HepG2 (cell line): Measurements from ENCODE around the gene COX4I2. TPM values are rescaled to one million over a fixed set of nuclear protein-coding genes. Genes with fewer than 3 reads are reported as not detected.
A peak's percentile ranks its signal among the peaks of the same experiment; 100 is the strongest.

Experiments
- ATF7-NPFF ChIP-seq: sonication (generic); formaldehyde crosslinking; IDR thresholded peaks from 2 replicates; pipeline ENCODE4 v1.8.1; 2023; ENCODE audit warnings: mild to moderate bottlenecking, low read depth, missing genetic modification reagents, moderate library complexity
- GZF1 ChIP-seq: sonication (generic); formaldehyde crosslinking; IDR thresholded peaks from 2 replicates; pipeline ENCODE4 v1.5.1; 2020; ENCODE audit warnings: mild to moderate bottlenecking, missing genetic modification reagents
- IRF2 ChIP-seq: IDR thresholded peaks from 2 replicates; pipeline ENCODE4 v1.6.1; 2018; ENCODE audit warnings: missing genetic modification reagents, missing compliant biosample characterization
- KDM1A ChIP-seq: IDR thresholded peaks from 2 replicates; pipeline ENCODE4 v1.6.1; 2016; ENCODE audit warnings: missing compliant biosample characterization
- PLSCR1 ChIP-seq: sonication (generic); formaldehyde crosslinking; IDR thresholded peaks from 2 replicates; pipeline ENCODE4 v1.5.0; 2020; ENCODE audit warnings: missing genetic modification reagents, mild to moderate bottlenecking, borderline replicate concordance
- REL ChIP-seq: sonication (generic); formaldehyde crosslinking; conservative IDR thresholded peaks from 2 replicates; pipeline ENCODE4 v1.8.0; 2022; ENCODE audit warnings: mild to moderate bottlenecking, missing genetic modification reagents, moderate library complexity
- RFX1 ChIP-seq: fragments of 450-650 bp; IDR thresholded peaks from 2 replicates; pipeline ENCODE4 v1.6.1; 2017
- ZBTB10 ChIP-seq: sonication (generic); formaldehyde crosslinking; IDR thresholded peaks from 2 replicates; pipeline ENCODE4 v1.4.0; 2020; ENCODE audit warnings: missing genetic modification reagents, borderline replicate concordance
- ZFYVE20 ChIP-seq: sonication (generic); formaldehyde crosslinking; IDR thresholded peaks from 2 replicates; pipeline ENCODE4 v1.8.0; 2023; ENCODE audit warnings: low read depth, mild to moderate bottlenecking, moderate library complexity, missing genetic modification reagents, borderline replicate concordance
- ZMYM4 ChIP-seq: sonication (generic); formaldehyde crosslinking; IDR thresholded peaks from 2 replicates; pipeline ENCODE4 v1.8.1; 2023; ENCODE audit warnings: mild to moderate bottlenecking, missing genetic modification reagents
- ZNF121 ChIP-seq: sonication (generic); formaldehyde crosslinking; IDR thresholded peaks from 2 replicates; pipeline ENCODE4 v1.5.0; 2020; ENCODE audit warnings: mild to moderate bottlenecking, missing genetic modification reagents
- ZNF143 ChIP-seq: sonication (generic); formaldehyde crosslinking; IDR thresholded peaks from 2 replicates; pipeline ENCODE4 v1.4.0; 2020; ENCODE audit warnings: missing genetic modification reagents
- ZNF225 ChIP-seq: sonication (generic); formaldehyde crosslinking; IDR thresholded peaks from 2 replicates; pipeline ENCODE4 v1.4.0; 2020; ENCODE audit warnings: mild to moderate bottlenecking, missing genetic modification reagents
- ZNF337 ChIP-seq: sonication (generic); formaldehyde crosslinking; IDR thresholded peaks from 2 replicates; pipeline ENCODE4 v1.5.1; 2020; ENCODE audit warnings: missing genetic modification reagents, low read depth, mild to moderate bottlenecking, borderline replicate concordance
- ZNF510 ChIP-seq: sonication (generic); formaldehyde crosslinking; IDR thresholded peaks from 2 replicates; pipeline ENCODE4 v1.4.0; 2020; ENCODE audit warnings: low read depth, mild to moderate bottlenecking, missing genetic modification reagents
- ZNF619 ChIP-seq: sonication (generic); formaldehyde crosslinking; IDR thresholded peaks from 2 replicates; pipeline ENCODE4 v1.4.0; 2020; ENCODE audit warnings: mild to moderate bottlenecking, missing genetic modification reagents
- ZNF629 ChIP-seq: sonication (generic); formaldehyde crosslinking; conservative IDR thresholded peaks from 2 replicates; pipeline ENCODE4 v1.5.0; 2020; ENCODE audit warnings: missing genetic modification reagents
- ZNF768 ChIP-seq: sonication (generic); formaldehyde crosslinking; IDR thresholded peaks from 2 replicates; pipeline ENCODE4 v1.4.0; 2020; ENCODE audit warnings: missing genetic modification reagents
- polyA plus RNA-seq, 8 experiments: library from polyadenylated mRNA; depleted of rRNA in 3 of 8; stranded (reverse) in 7 of 8; unstranded in 1 of 8; fragments of >200 nt; fragmentation: Illumina TruSeq in 4 of 8; extraction: Trizol in 4 of 8; gene quantifications; 2 replicates each; pipeline versions ENCODE4 v1.2.1 to v1.2.3, GENCODE V29; 2011 to 2016; ENCODE audit warnings: low read depth in 4 of 8, missing spikeins in 1 of 8, mixed read lengths in 1 of 8; ENCODE audit not compliant: insufficient read depth in 1 of 8
- total RNA-seq, 5 experiments: library from RNA; depleted of rRNA; stranded (reverse); fragments of >200 nt; fragmentation: Illumina TruSeq; extraction: Trizol; gene quantifications; 2 replicates each; pipeline ENCODE4 v1.2.3, GENCODE V29; 2016; ENCODE audit warnings: low read depth in 1 of 5
- TF ChIP-seq, protein P1 (sequence below): sonication (generic); formaldehyde crosslinking; IDR thresholded peaks from 2 replicates; pipeline ENCODE4 v1.8.1; 2023; ENCODE audit warnings: mild to moderate bottlenecking, missing genetic modification reagents
- TF ChIP-seq, protein P2 (sequence below), 2 experiments: IDR thresholded peaks; 2 replicates each; pipeline ENCODE4 v1.6.1; 2011 to 2012; ENCODE audit warnings: low read length in 2 of 2, borderline replicate concordance in 1 of 2, low read depth in 1 of 2, mild to moderate bottlenecking in 1 of 2, moderate library complexity in 1 of 2

Gene COX4I2
- total and polyA plus RNA-seq, 2 of the 13 experiments (the other 11 are each of a cell fraction or from before 2014, with no cell fraction given), result 1.1 TPM; not detected in 1

DNA sequence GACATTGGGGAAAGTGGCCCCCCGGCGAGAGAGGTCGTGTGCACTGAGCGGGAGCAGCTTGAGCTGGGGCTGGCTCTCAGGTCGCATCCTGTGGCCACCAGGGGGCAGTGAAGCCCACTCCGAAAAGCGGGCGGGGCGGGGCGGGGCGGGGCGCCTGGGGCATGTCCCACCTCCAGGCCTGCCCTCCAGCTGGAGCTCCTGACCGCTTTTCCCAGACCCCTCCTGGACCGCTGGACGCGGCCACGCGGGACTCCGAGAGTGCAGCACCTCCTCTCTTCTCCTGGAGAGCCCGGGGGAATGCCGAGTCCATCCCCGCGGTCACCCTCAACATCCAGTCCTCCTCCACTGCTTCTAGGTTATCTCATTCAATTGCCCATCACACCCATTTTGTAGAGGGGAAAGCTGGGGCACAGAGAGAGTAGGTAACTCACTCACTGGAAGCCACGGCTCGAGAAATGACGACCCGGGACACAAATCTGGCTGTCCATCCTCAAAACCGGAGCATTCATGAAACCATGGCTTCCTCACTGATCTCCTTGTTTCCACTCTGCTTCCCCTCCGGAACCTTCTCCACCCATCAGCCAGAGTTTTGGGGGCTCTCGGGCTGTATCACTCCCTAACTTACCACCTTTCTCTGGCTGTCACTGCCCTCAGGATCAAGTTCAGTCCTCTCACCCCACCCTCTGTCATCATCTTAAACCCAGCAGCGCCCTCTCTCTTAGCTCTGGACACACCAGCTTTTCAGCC, 24.1 kb downstream of the COX4I2 start (continued):
- TF ChIP-seq, protein P1, sequence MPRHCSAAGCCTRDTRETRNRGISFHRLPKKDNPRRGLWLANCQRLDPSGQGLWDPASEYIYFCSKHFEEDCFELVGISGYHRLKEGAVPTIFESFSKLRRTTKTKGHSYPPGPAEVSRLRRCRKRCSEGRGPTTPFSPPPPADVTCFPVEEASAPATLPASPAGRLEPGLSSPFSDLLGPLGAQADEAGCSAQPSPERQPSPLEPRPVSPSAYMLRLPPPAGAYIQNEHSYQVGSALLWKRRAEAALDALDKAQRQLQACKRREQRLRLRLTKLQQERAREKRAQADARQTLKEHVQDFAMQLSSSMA, result no peak
- TF ChIP-seq ZNF143 (CRISPR knock-in tag), result peak; percentile 69
- TF ChIP-seq IRF2 (CRISPR knock-in tag), result peak; percentile 80
- no peak for TF ChIP-seq ZFYVE20 (CRISPR knock-in tag)
- TF ChIP-seq ATF7-NPFF (CRISPR knock-in tag), result peak; percentile 73
- TF ChIP-seq ZNF121 (CRISPR knock-in tag), result no peak; the same call in 1 of the 2 replicates
- TF ChIP-seq ZNF510, result peak; percentile 88; the same call in 1 of the 2 replicates
- peak; percentile 63 for TF ChIP-seq ZMYM4 (CRISPR knock-in tag)
- no peak; the same call in 1 of the 2 replicates for TF ChIP-seq REL (CRISPR knock-in tag)
- peak; percentile 95 for TF ChIP-seq ZNF225
- TF ChIP-seq KDM1A (CRISPR knock-in tag), result peak; percentile 86
- TF ChIP-seq ZBTB10 (CRISPR knock-in tag), result 0 out of 2 replicates have a peak, but pooled peaks have one; percentile 54
- TF ChIP-seq PLSCR1 (CRISPR knock-in tag), result no peak
- TF ChIP-seq, protein P2, sequence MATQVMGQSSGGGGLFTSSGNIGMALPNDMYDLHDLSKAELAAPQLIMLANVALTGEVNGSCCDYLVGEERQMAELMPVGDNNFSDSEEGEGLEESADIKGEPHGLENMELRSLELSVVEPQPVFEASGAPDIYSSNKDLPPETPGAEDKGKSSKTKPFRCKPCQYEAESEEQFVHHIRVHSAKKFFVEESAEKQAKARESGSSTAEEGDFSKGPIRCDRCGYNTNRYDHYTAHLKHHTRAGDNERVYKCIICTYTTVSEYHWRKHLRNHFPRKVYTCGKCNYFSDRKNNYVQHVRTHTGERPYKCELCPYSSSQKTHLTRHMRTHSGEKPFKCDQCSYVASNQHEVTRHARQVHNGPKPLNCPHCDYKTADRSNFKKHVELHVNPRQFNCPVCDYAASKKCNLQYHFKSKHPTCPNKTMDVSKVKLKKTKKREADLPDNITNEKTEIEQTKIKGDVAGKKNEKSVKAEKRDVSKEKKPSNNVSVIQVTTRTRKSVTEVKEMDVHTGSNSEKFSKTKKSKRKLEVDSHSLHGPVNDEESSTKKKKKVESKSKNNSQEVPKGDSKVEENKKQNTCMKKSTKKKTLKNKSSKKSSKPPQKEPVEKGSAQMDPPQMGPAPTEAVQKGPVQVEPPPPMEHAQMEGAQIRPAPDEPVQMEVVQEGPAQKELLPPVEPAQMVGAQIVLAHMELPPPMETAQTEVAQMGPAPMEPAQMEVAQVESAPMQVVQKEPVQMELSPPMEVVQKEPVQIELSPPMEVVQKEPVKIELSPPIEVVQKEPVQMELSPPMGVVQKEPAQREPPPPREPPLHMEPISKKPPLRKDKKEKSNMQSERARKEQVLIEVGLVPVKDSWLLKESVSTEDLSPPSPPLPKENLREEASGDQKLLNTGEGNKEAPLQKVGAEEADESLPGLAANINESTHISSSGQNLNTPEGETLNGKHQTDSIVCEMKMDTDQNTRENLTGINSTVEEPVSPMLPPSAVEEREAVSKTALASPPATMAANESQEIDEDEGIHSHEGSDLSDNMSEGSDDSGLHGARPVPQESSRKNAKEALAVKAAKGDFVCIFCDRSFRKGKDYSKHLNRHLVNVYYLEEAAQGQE (IDR thresholded peaks at IDR 0.05; ENCODE audit: borderline replicate concordance in 1 of 2, low read depth in 1 of 2, low read length in 2 of 2), result peak in 1 of 2 experiments; percentile 2; a peak in 1 of 4 replicates
- TF ChIP-seq ZNF337, result 0 out of 2 replicates have a peak, but pooled peaks have one; percentile 6
- TF ChIP-seq ZNF768, result peak; percentile 81; the same call in 1 of the 2 replicates
- TF ChIP-seq ZNF629 (CRISPR knock-in tag), result peak; percentile 98
- no peak for TF ChIP-seq GZF1 (CRISPR knock-in tag)
- peak; percentile 90; the same call in 1 of the 2 replicates for TF ChIP-seq ZNF619 (CRISPR knock-in tag)
- TF ChIP-seq RFX1, result no peak
